IMR-90 (cell line): Measurements from ENCODE around the gene STRA8.

Experiments
- BHLHE40 ChIP-seq: fragments of 150-350 bp; IDR thresholded peaks from 2 replicates; pipeline ENCODE4 v1.6.1; 2016; ENCODE audit warnings: mild to moderate bottlenecking, low read depth, low read length
- CEBPB ChIP-seq: IDR thresholded peaks from 2 replicates; pipeline ENCODE4 v1.6.1; 2012; ENCODE audit warnings: low read depth, low read length, improper control_type of control experiment
- CTCF ChIP-seq: conservative IDR thresholded peaks from 2 replicates; pipeline ENCODE4 v1.5.1; 2012; ENCODE audit warnings: mild to moderate bottlenecking, low read depth, low read length, improper control_type of control experiment
- ELK1 ChIP-seq: fragments of 150-350 bp; IDR thresholded peaks from 2 replicates; pipeline ENCODE4 v1.6.1; 2016; ENCODE audit warnings: low read depth, mild to moderate bottlenecking, low read length, moderate library complexity, borderline replicate concordance
- MAFK ChIP-seq: IDR thresholded peaks from 2 replicates; pipeline ENCODE4 v1.6.1; 2012; ENCODE audit warnings: low read depth, low read length, improper control_type of control experiment
- MAZ ChIP-seq: IDR thresholded peaks from 2 replicates; pipeline ENCODE4 v1.6.1; 2012; ENCODE audit warnings: low read depth, mild to moderate bottlenecking, low read length, improper control_type of control experiment, moderate library complexity, borderline replicate concordance
- MXI1 ChIP-seq: IDR thresholded peaks from 2 replicates; pipeline ENCODE4 v1.6.1; 2012; ENCODE audit warnings: low read depth, mild to moderate bottlenecking, low read length, moderate library complexity, borderline replicate concordance
- NFE2L2 ChIP-seq: fragments of 150-350 bp; IDR thresholded peaks from 2 replicates; pipeline ENCODE4 v1.6.1; 2016; ENCODE audit warnings: low read depth, mild to moderate bottlenecking, low read length
- POLR2A ChIP-seq: IDR thresholded peaks from 2 replicates; pipeline ENCODE4 v1.6.1; 2012; ENCODE audit warnings: mild to moderate bottlenecking, low read depth, low read length
- RAD21 ChIP-seq: IDR thresholded peaks from 2 replicates; pipeline ENCODE4 v1.6.1; 2012; ENCODE audit warnings: low read length, improper control_type of control experiment
- RCOR1 ChIP-seq: IDR thresholded peaks from 2 replicates; pipeline ENCODE4 v1.6.1; 2012; ENCODE audit warnings: mild to moderate bottlenecking, low read length, improper control_type of control experiment; ENCODE audit not compliant: insufficient replicate concordance
- RFX5 ChIP-seq: IDR thresholded peaks from 2 replicates; pipeline ENCODE4 v1.8.0; 2012; ENCODE audit warnings: low read depth, mild to moderate bottlenecking, low read length, moderate library complexity
- USF2 ChIP-seq: fragments of 150-350 bp; IDR thresholded peaks from 2 replicates; pipeline ENCODE4 v1.6.1; 2017; ENCODE audit warnings: mild to moderate bottlenecking, antibody characterized with exemption, low read length, low read depth

- no peak for TF ChIP-seq MAZ
- no peak for TF ChIP-seq CTCF
- TF ChIP-seq MXI1 = no peak
- TF ChIP-seq POLR2A = no peak
- TF ChIP-seq RCOR1 = no peak
- no peak for TF ChIP-seq RAD21
- no peak for TF ChIP-seq USF2
- TF ChIP-seq NFE2L2 = no peak
- no peak for TF ChIP-seq RFX5
- TF ChIP-seq CEBPB = no peak
- TF ChIP-seq ELK1 = no peak
- TF ChIP-seq MAFK = no peak
- no peak for TF ChIP-seq BHLHE40
These were observed 50.5 kb downstream of the STRA8 start for GRCh38 chr7:135283959-135284638.
